HG02885 (cell line): ENCODE data around the gene DDB1.
A peak's percentile ranks its signal among the peaks of the same experiment; 100 is the strongest.
"Not testable (repeated sequence)": the region's sequence is repeated elsewhere in the genome, so short reads cannot be mapped to it uniquely, and the experiment has no call there.

Experiments used
- ATAC-seq: cut with Tn5 transposase; IDR thresholded peaks from one replicate; pipeline ENCODE4 v1.9.1; 2021; ENCODE audit warnings: mild to moderate bottlenecking; ENCODE audit not compliant: unreplicated experiment, poor library complexity

DDB1 gene

GRCh38 chr11:61274084-61274483, 58.8 kb downstream of the DDB1 start:
- ATAC-seq: no peak

- ATAC-seq: no peak
Measured at GRCh38 chr11:61273178-61274078, 59.5 kb downstream of the DDB1 start.

- no peak for ATAC-seq
Measured at GRCh38 chr11:61272731-61273130, 60.2 kb downstream of the DDB1 start.

GRCh38 chr11:61270354-61271076, 62.4 kb downstream of the DDB1 start:
- ATAC-seq: no peak

- ATAC-seq: no peak
Measured at GRCh38 chr11:61268588-61269250, 64.2 kb downstream of the DDB1 start.

- ATAC-seq: no peak
Measured at GRCh38 chr11:61267437-61267841, 65.5 kb downstream of the DDB1 start.

GRCh38 chr11:61266602-61267001, 66.3 kb downstream of the DDB1 start:
- ATAC-seq: no peak

- ATAC-seq: no peak
Measured at GRCh38 chr11:61265357-61265756, 67.5 kb downstream of the DDB1 start.

- no peak for ATAC-seq
Measured at GRCh38 chr11:61264795-61265194, 68.1 kb downstream of the DDB1 start.

GRCh38 chr11:61264371-61264770, 68.5 kb downstream of the DDB1 start:
- no peak for ATAC-seq

GRCh38 chr11:61259363-61259762, 73.5 kb downstream of the DDB1 start:
- no peak for ATAC-seq

- no peak for ATAC-seq
Measured at GRCh38 chr11:61258546-61258945, 74.4 kb downstream of the DDB1 start.

- ATAC-seq: no peak
Measured at GRCh38 chr11:61256710-61257482, 76.0 kb downstream of the DDB1 start.

- peak; percentile 79 for ATAC-seq
Measured at GRCh38 chr11:61254403-61255025, 78.4 kb downstream of the DDB1 start.

GRCh38 chr11:61252332-61252731, 80.6 kb downstream of the DDB1 start:
- not testable (repeated sequence) for ATAC-seq

GRCh38 chr11:61250796-61251765, 81.8 kb downstream of the DDB1 start:
- not testable (repeated sequence) for ATAC-seq
